OCI-LY7 (cell line): Measurements from ENCODE around the gene RAB13. TPM values are rescaled to one million over a fixed set of nuclear protein-coding genes. Genes with fewer than 3 reads are reported as not detected.

Source experiments
- BruUV-seq: library from RNA; stranded (reverse); fragments of 400-500 nt; replicated peaks from 2 replicates; lab custom pipeline; 2021; lab: Mats Ljungman, UMichigan
- CTCF ChIA-PET: fragments of 300-600 bp; sonication (Branson Sonifier 250); formaldehyde crosslinking; loops from one replicate; lab custom pipeline; 2022; ENCODE audit warnings: antibody characterized with exemption; ENCODE audit not compliant: unreplicated experiment; lab: Charles Lee
- POLR2A ChIA-PET: fragments of 300-600 bp; sonication (Branson Sonifier 250); formaldehyde crosslinking; loops from one replicate; lab custom pipeline; 2022; ENCODE audit warnings: antibody characterized with exemption; lab: Charles Lee
- DNase-seq: peaks from one replicate; pipeline ENCODE4 v3.0.0-alpha.2; 2015; ENCODE audit warnings: low spot score
- H2AFZ ChIP-seq: fragments of 200-600 bp; sonication (generic), shearing (Covaris generic); 2 replicates; pipeline ENCODE4 v1.6.1; 2014; ENCODE audit warnings: mild to moderate bottlenecking, antibody characterized with exemption, low read length, moderate library complexity
- H3K27ac ChIP-seq: fragments of 200-600 bp; sonication (generic); 2 replicates; pipeline ENCODE4 v1.5.1; 2014; ENCODE audit warnings: mixed run types, low read depth, mild to moderate bottlenecking, moderate library complexity, low read length, inconsistent platforms; ENCODE audit not compliant: poor library complexity, severe bottlenecking
- H3K36me3 ChIP-seq: fragments of 200-600 bp; sonication (generic); 2 replicates; pipeline ENCODE4 v1.6.1; 2014; ENCODE audit warnings: mild to moderate bottlenecking, antibody characterized with exemption, low read length, moderate library complexity, mixed read lengths; ENCODE audit not compliant: insufficient read depth
- H3K4me1 ChIP-seq: fragments of 200-600 bp; sonication (generic); 2 replicates; pipeline ENCODE4 v1.5.1; 2014; ENCODE audit warnings: mild to moderate bottlenecking, low read length; ENCODE audit not compliant: insufficient read depth, poor library complexity, severe bottlenecking
- H3K4me2 ChIP-seq: fragments of 200-600 bp; sonication (generic); 2 replicates; pipeline ENCODE4 v1.6.1; 2014; ENCODE audit warnings: mild to moderate bottlenecking, low read length
- H3K4me3 ChIP-seq: fragments of 200-600 bp; sonication (generic); 2 replicates; pipeline ENCODE4 v1.5.1; 2014; ENCODE audit warnings: mild to moderate bottlenecking, low read depth, low read length; ENCODE audit not compliant: poor library complexity, severe bottlenecking
- H3K79me2 ChIP-seq: fragments of 200-600 bp; sonication (generic); 2 replicates; pipeline ENCODE4 v1.6.1; 2016; ENCODE audit warnings: low read depth, mild to moderate bottlenecking, low read length, moderate library complexity, mixed read lengths; ENCODE audit not compliant: insufficient read depth
- H3K9me2 ChIP-seq: fragments of 200-600 bp; sonication (generic); 2 replicates; pipeline ENCODE4 v1.6.1; 2016; ENCODE audit warnings: mild to moderate bottlenecking, low read length, mixed read lengths; ENCODE audit not compliant: insufficient read depth
- H3K9me3 ChIP-seq: fragments of 200-600 bp; sonication (generic); 2 replicates; pipeline ENCODE4 v1.6.1; 2014; ENCODE audit warnings: mild to moderate bottlenecking, mixed run types, low read length, mixed read lengths
- H4K20me1 ChIP-seq: fragments of 200-600 bp; sonication (generic); 2 replicates; pipeline ENCODE4 v1.6.1; 2014; ENCODE audit warnings: mild to moderate bottlenecking, antibody characterized with exemption, low read length, moderate library complexity, mixed read lengths; ENCODE audit not compliant: insufficient read depth
- CTCF ChIP-seq: fragments of 200-600 bp; sonication (generic); conservative IDR thresholded peaks from 2 replicates; pipeline ENCODE4 v1.5.1; 2014; ENCODE audit warnings: mild to moderate bottlenecking, antibody characterized with exemption, low read length, moderate library complexity, mixed read lengths
- EZH2phosphoT487 ChIP-seq: fragments of 200-600 bp; sonication (generic); IDR thresholded peaks from 2 replicates; pipeline ENCODE4 v1.6.1; 2018; ENCODE audit warnings: low read depth, borderline replicate concordance, mild to moderate bottlenecking, mixed run types, antibody characterized with exemption, low read length, moderate library complexity, mixed read lengths
- intact Hi-C: fragments of 100-400 bp; cut with micrococcal nuclease; formaldehyde crosslinking; loops from one replicate; pipeline ENCODE4 v1.10.0; 2022; ENCODE audit not compliant: unreplicated experiment
- total RNA-seq, 2 experiments: library from RNA; depleted of rRNA in 1 of 2; stranded (reverse); fragments of >200 nt in 1 of 2; shearing (Covaris generic) in 1 of 2; gene quantifications; 2 replicates each; pipeline ENCODE4 v1.2.3, GENCODE V29; 2014 to 2022

Gene RAB13
- total RNA-seq, 2 experiments from 2014 or later: 0.16 to 1.3 TPM

- ChIA-PET CTCF (interaction anchor here (0.7 to 1.7 kb wide), 7 partner anchors 10 to 415 kb away, joined by 3 to 6 read pairs (median 4); partner anchors contain the start of gene JTB), POLR2A (interaction anchor here (0.6 to 1.9 kb wide), 5 partner anchors 11 to 874 kb away, joined by 3 to 6 read pairs (median 3); no protein-coding TSS in a partner anchor)
- Histone ChIP-seq H3K36me3 (peaks cover 19% of the 10 kb centered on the region), H3K4me3 (no peak overlapping the region), H3K4me1 (peaks cover 47% of the 10 kb centered on the region), H3K9me3 (no peaks in the 10 kb centered on the region; the same call in 1 of the 2 replicates), H3K79me2 (peaks cover 21% of the 10 kb centered on the region), H2AFZ (peak overlapping the region; percentile 98; the same call in 1 of the 2 replicates), H3K27ac (peak overlapping the region; percentile 77), H4K20me1 (peaks cover 2% of the 10 kb centered on the region; the same call in 1 of the 2 replicates), H3K4me2 (peak overlapping the region; percentile 64), H3K9me2 (no peaks in the 10 kb centered on the region)
- no peak for TF ChIP-seq EZH2phosphoT487
- no peak for TF ChIP-seq CTCF
- intact Hi-C loops: loop anchor here (2.0 to 10.0 kb wide), 4 partner anchors 41 to 473 kb away; partner anchors contain the start of gene DENND4B
- DNase-seq: no peak
- BruUV-seq: no TSS peak
Observed at GRCh38 chr1:153987621-153988020, 1.5 kb upstream of the RAB13 start.

- Histone ChIP-seq H4K20me1 (no peaks in the 10 kb centered on the region), H3K9me3 (no peaks in the 10 kb centered on the region), H3K27ac (no peak overlapping the region), H3K4me1 (peaks cover 37% of the 10 kb centered on the region), H2AFZ (peak overlapping the region; percentile 98; the same call in 1 of the 2 replicates), H3K9me2 (no peaks in the 10 kb centered on the region), H3K4me3 (no peak overlapping the region), H3K4me2 (no peak overlapping the region; the same call in 1 of the 2 replicates), H3K79me2 (no peaks in the 10 kb centered on the region), H3K36me3 (no peaks in the 10 kb centered on the region)
- TF ChIP-seq CTCF: no peak
- no peak for TF ChIP-seq EZH2phosphoT487
- ChIA-PET POLR2A (interaction anchor here (1.0 to 1.8 kb wide), 3 partner anchors 8 to 22 kb away, joined by 4 to 5 read pairs (median 5); partner anchors contain the start of genes JTB and SLC39A1), CTCF (interaction anchor here (0.8 kb wide), 1 partner anchor 187 kb away, joined by 3 read pairs; no protein-coding TSS in a partner anchor)
- intact Hi-C loops: loop anchor here (10.0 kb wide), 1 partner anchor 471 kb away; no protein-coding TSS in a partner anchor
- DNase-seq: no peak
- BruUV-seq: no TSS peak
Observed at GRCh38 chr1:153985341-153985912, 712 bp downstream of the RAB13 start.
